ENCODE results near the gene UNC79. TPM values are rescaled to one million over a fixed set of nuclear protein-coding genes. Genes with fewer than 3 reads are reported as not detected.

UNC79 gene
- total RNA-seq, 1 donor from 2014 or later = 0.08 TPM

- H3K27me3 Mint-ChIP-seq (ENCODE audit: unreplicated experiment) = no peaks in the 10 kb centered on the region
- no peaks in the 10 kb centered on the region for H3K36me3 Mint-ChIP-seq (ENCODE audit: unreplicated experiment)
- H3K4me1 Mint-ChIP-seq (ENCODE audit: unreplicated experiment) = no peaks in the 10 kb centered on the region
- H3K27ac Mint-ChIP-seq (ENCODE audit: unreplicated experiment) = no peak overlapping the region
- H3K9me3 Mint-ChIP-seq (ENCODE audit: unreplicated experiment) = peaks cover 7% of the 10 kb centered on the region
- H3K4me3 Mint-ChIP-seq (ENCODE audit: unreplicated experiment) = no peak overlapping the region
- no peak for DNase-seq (ENCODE audit: extremely low spot score, unreplicated experiment)
- no peak for TF ChIP-seq CTCF (IDR thresholded peaks at IDR 0.05)
Measured at GRCh38 chr14:93714605-93715004, 283.9 kb downstream of the UNC79 start.

DNA sequence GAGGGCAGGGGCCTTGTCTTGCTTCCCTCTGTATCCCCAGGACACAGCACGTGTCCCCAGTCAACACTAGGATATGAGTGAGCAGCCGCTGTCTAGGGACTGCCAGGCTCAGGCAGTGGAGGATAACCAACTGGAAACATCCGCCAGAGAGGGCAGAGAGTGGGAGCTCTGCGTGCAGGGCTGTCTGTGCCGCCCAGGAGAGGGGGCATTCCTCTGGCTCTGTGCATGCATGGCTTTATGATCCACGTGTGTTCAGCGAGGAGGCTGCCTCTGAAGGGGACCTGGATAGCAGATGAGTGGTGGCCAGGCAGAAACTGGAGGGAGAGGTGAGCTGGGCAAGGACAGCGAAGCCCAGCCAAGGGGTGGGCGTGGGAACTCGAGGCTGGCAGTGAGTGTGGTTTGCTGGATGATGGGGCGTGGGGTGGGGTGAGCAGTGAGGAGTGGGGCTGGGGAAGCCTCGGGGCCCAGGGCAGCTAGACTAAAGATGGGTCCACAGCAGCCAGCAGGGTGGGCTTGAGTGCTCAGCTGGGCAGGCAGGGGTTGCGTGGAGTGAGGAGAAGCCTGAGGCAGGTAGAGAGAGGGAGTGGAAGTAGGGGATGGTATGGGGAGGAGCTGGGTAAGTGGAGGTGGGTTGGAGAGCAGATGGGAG is 284.7 kb downstream of the UNC79 start:
- H3K4me1 Mint-ChIP-seq (ENCODE audit: unreplicated experiment) = no peaks in the 10 kb centered on the region
- DNase-seq (ENCODE audit: extremely low spot score, unreplicated experiment) = peak; percentile 78
- H3K4me3 Mint-ChIP-seq (ENCODE audit: unreplicated experiment) = no peak overlapping the region
- no peak for TF ChIP-seq CTCF (IDR thresholded peaks at IDR 0.05)
- no peak overlapping the region for H3K27ac Mint-ChIP-seq (ENCODE audit: unreplicated experiment)
- peaks cover 3% of the 10 kb centered on the region for H3K9me3 Mint-ChIP-seq (ENCODE audit: unreplicated experiment)
- H3K27me3 Mint-ChIP-seq (ENCODE audit: unreplicated experiment) = no peaks in the 10 kb centered on the region
- no peaks in the 10 kb centered on the region for H3K36me3 Mint-ChIP-seq (ENCODE audit: unreplicated experiment)

DNA sequence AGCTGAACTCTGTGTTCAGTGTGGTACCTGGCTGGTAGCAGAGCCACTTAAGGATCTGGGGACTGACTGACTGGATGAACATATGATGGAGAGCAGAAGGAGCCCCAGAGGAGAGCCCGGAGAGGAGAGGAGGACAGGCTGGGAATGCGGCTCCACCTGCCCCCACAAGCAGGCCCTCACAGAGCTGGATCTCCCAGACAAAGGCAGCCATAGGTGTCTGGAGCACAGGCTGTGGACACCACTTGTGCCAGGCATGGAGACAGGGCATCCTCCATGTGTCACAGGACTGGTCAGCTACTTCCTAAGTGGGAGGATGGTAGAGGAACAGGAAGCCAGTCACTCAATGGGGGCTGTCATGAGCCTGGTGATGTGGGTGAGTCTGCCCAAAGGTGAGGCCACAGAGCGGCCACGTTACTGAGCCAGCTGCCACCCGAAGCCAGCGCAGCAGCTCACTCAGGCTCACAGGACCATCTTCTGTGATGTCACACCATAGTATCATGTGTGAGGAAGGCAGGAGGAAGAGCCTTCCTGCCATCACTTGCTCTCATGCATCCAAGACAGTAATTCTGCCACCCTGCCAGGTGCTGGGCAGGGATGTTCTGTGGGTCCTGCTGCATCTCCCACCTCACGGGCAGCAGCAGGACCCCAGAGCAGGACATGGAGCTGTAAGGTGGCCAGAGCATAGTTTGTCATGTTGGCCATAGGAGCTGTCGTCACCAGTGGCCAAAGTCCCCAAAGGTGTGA is 285.4 kb downstream of the UNC79 start:
- DNase-seq (ENCODE audit: extremely low spot score, unreplicated experiment) = peak; percentile 63
- H3K9me3 Mint-ChIP-seq (ENCODE audit: unreplicated experiment) = peaks cover 4% of the 10 kb centered on the region
- H3K4me3 Mint-ChIP-seq (ENCODE audit: unreplicated experiment) = no peak overlapping the region
- no peaks in the 10 kb centered on the region for H3K36me3 Mint-ChIP-seq (ENCODE audit: unreplicated experiment)
- H3K27ac Mint-ChIP-seq (ENCODE audit: unreplicated experiment) = no peak overlapping the region
- no peaks in the 10 kb centered on the region for H3K27me3 Mint-ChIP-seq (ENCODE audit: unreplicated experiment)
- TF ChIP-seq CTCF (IDR thresholded peaks at IDR 0.05) = no peak
- no peaks in the 10 kb centered on the region for H3K4me1 Mint-ChIP-seq (ENCODE audit: unreplicated experiment)

DNA sequence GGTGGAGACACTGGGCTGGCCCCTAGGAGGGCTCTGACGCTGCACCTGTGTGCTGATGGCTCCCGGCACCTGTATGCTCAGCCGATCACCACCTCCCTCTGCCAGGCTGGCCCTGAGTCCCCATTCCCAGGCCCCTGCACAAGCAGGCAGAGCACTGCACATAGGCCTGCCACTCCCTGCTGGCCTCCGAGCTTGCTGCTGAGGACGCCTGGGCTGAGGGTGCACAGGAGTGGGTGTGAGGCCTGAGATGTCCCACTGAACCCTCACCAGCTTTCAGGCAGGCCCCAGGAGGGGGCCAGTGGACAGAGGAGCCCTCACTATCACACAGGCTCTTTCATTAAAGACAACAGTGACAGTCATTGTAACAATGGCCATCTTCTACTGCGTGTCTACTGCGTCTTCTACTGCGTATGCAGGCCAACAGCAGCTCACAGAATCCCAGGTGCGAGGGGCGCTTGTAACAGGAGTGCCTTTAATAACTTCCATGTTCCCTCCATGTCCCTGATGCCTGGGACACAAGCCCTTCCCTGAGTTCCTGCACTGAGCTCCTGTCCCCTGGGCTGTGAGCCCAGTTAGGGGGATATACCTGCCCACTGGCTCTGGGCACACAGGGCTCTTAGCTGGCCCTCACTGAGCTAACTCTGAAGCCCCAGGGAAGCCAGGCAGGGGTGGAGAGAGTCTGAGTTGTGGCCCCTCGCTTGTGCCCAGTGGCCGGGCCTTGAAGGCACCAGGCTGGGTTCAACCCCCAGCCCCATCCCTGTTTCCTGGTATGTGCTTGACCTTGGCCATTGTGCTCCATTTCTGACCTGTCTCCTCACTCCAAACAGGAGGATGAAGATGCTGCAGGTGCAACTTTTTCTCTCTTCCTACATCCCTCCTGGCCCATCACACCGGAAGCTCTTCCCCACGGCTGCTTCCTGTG is 286.3 kb downstream of the UNC79 start:
- no peaks in the 10 kb centered on the region for H3K4me1 Mint-ChIP-seq (ENCODE audit: unreplicated experiment)
- no peak for TF ChIP-seq CTCF (IDR thresholded peaks at IDR 0.05)

More for the DNA sequence above, 286.3 kb downstream of the UNC79 start:
- no peaks in the 10 kb centered on the region for H3K27me3 Mint-ChIP-seq (ENCODE audit: unreplicated experiment)
- peak; percentile 69 for DNase-seq (ENCODE audit: extremely low spot score, unreplicated experiment)
- H3K4me3 Mint-ChIP-seq (ENCODE audit: unreplicated experiment) = no peak overlapping the region
- no peaks in the 10 kb centered on the region for H3K36me3 Mint-ChIP-seq (ENCODE audit: unreplicated experiment)
- peaks cover 9% of the 10 kb centered on the region for H3K9me3 Mint-ChIP-seq (ENCODE audit: unreplicated experiment)
- no peak overlapping the region for H3K27ac Mint-ChIP-seq (ENCODE audit: unreplicated experiment)

Measured in osteocyte (in vitro differentiated cells).